Spleen (tissue), 11 donors: ENCODE results near the gene CEBPE. TPM values are rescaled to one million over a fixed set of nuclear protein-coding genes. Genes with fewer than 3 reads are reported as not detected.

Experiments
- DNase-seq: peaks from one replicate; pipeline ENCODE4 v3.0.0-alpha.2; 2020
- H3K27ac ChIP-seq, 8 donors: fragments of 200-600 bp; sonication (generic) in 7 of 8; 1 replicate in 4 of 8; 2 replicates in 4 of 8; pipeline versions ENCODE4 v1.5.0 to v1.8.0; 2016 to 2021; ENCODE audit warnings: inconsistent platforms in 4 of 8, mild to moderate bottlenecking in 4 of 8, moderate library complexity in 1 of 8
- H3K27me3 ChIP-seq, 7 donors: fragments of 200-600 bp; sonication (generic) in 6 of 7; replicated peaks in 1 of 7; 1 replicate in 4 of 7; 2 replicates in 3 of 7; pipeline versions ENCODE4 v1.5.0 to v1.8.0; 2016 to 2021; ENCODE audit warnings: inconsistent platforms in 3 of 7, mild to moderate bottlenecking in 1 of 7
- H3K36me3 ChIP-seq, 6 donors: fragments of 200-600 bp; sonication (generic) in 5 of 6; 1 replicate in 4 of 6; 2 replicates in 2 of 6; pipeline versions ENCODE4 v1.5.0 to v1.8.0; 2016 to 2021; ENCODE audit warnings: inconsistent platforms in 2 of 6
- H3K4me1 ChIP-seq, 6 donors: fragments of 200-600 bp; sonication (generic) in 5 of 6; 1 replicate in 3 of 6; 2 replicates in 3 of 6; pipeline versions ENCODE4 v1.5.0 to v1.8.0; 2016 to 2021; ENCODE audit warnings: inconsistent platforms in 3 of 6
- H3K4me3 ChIP-seq, 8 donors: fragments of 200-600 bp; sonication (generic) in 7 of 8; 1 replicate in 4 of 8; 2 replicates in 4 of 8; pipeline versions ENCODE4 v1.5.0 to v1.8.0; 2016 to 2021; ENCODE audit warnings: inconsistent platforms in 4 of 8, mild to moderate bottlenecking in 4 of 8, moderate library complexity in 2 of 8
- H3K9me3 ChIP-seq, 8 donors: fragments of 200-600 bp; sonication (generic) in 7 of 8; 1 replicate in 4 of 8; 2 replicates in 4 of 8; pipeline versions ENCODE4 v1.5.0 to v1.8.0; 2016 to 2021; ENCODE audit warnings: inconsistent platforms in 4 of 8
- CTCF ChIP-seq, 11 experiments: fragments of 200-600 bp in 7 of 11; fragments of 450-650 bp in 4 of 11; sonication (generic) in 4 of 11; IDR thresholded peaks in 8 of 11; conservative IDR thresholded peaks in 3 of 11; 1 replicate in 7 of 11; 2 replicates in 4 of 11; pipeline versions ENCODE4 v1.4.0 to v1.8.0; 2016 to 2021; ENCODE audit warnings: antibody characterized with exemption in 11 of 11, inconsistent platforms in 4 of 11, mild to moderate bottlenecking in 1 of 11
- POLR2A ChIP-seq, 3 donors: fragments of 450-650 bp; IDR thresholded peaks; one replicate each; pipeline ENCODE4 v1.5.1; 2017; ENCODE audit warnings: antibody characterized with exemption in 3 of 3, mild to moderate bottlenecking in 1 of 3
- POLR2AphosphoS5 ChIP-seq, 3 donors: sonication (generic); formaldehyde crosslinking; IDR thresholded peaks; one replicate each; pipeline ENCODE4 v1.5.1; 2017; ENCODE audit warnings: antibody characterized with exemption in 3 of 3
- WGBS, 5 donors: extraction: QIAGEN DNeasy Blood & Tissue Kit in 3 of 5; methylation state at CpG; one replicate each; pipeline versions ENCODE4 v1.1.5 to v1.1.7; 2013 to 2018; 5-methylcytosine and 5-hydroxymethylcytosine counted together
- intact Hi-C: fragments of 100-400 bp; cut with DNase I; formaldehyde crosslinking; loops from one replicate; pipeline ENCODE4 v1.15.0; 2023; ENCODE audit warnings: low total_unique reads
- polyA plus RNA-seq, 3 donors: library from polyadenylated mRNA; stranded (reverse); fragments of 200-250 nt; gene quantifications; one replicate each; pipeline ENCODE4 v1.2.1, GENCODE V29; 2013
- total RNA-seq, 7 donors: library from RNA; depleted of rRNA in 3 of 7; stranded (reverse); fragments of >200 nt in 3 of 7; fragmentation: NEBNext Ultra II Directional in 4 of 7; extraction: Animal tissue kit (Norgen Biotek cat#: 25700) in 4 of 7; gene quantifications; one replicate each; pipeline versions ENCODE4 v1.1.0 to v1.2.1, GENCODE V29; 2016 to 2021
- donor health status: healthy with polysubstance abuse.
- donor health status: DM: no; HTN: no; CAD: no; lungs with moderate emphysema.
- donor health status: DM: no; HTN: no; CAD: no.
- donor health status: Bipolar disorder and iron deficiency.
- donor health status: healthy.
- donor health status: DM: no; HTN: no; CAD: no.
- donor health status: DM: yes; HTN: yes; CAD: no.

The CEBPE gene
- total and polyA plus RNA-seq, 10 donors, result 0.64 to 9.6 (median 1.5) TPM

GRCh38 chr14:23124337-23124954 lies 5.4 kb upstream of the CEBPE start:
- H3K4me1 ChIP-seq, result peaks cover 16 to 59% (median 33%) of the 10 kb centered on the region in 6 donors
- no peak for DNase-seq
- intact Hi-C loops, result loop anchor here (10.0 kb wide), 1 partner anchor 170 kb away; no protein-coding TSS in a partner anchor
- H3K27me3 ChIP-seq, result no peaks in the 10 kb centered on the region
- H3K27ac ChIP-seq, result peak overlapping the region in 2 of 8 donors; percentile 39 to 51
- H3K4me3 ChIP-seq, result no peak overlapping the region
- peaks cover 0 to 28% (median 2%) of the 10 kb centered on the region in 6 donors for H3K36me3 ChIP-seq
- no peaks in the 10 kb centered on the region for H3K9me3 ChIP-seq
- 91 to 96% (median 93%) methylated on average over 13 of the region's 13 CpGs for WGBS, 5 donors
- TF ChIP-seq CTCF (IDR thresholded peaks at IDR 0.05 in 8 of 11, conservative IDR thresholded peaks at IDR 0.05 in 3 of 11), result no peak
- TF ChIP-seq POLR2AphosphoS5 (IDR thresholded peaks at IDR 0.05), result peak in 1 of 3 donors; percentile 11
- TF ChIP-seq POLR2A (IDR thresholded peaks at IDR 0.05), result no peak

- Histone ChIP-seq H3K36me3 (peaks cover 0 to 21% (median 2%) of the 10 kb centered on the region in 6 donors), H3K4me1 (peaks cover 16 to 59% (median 39%) of the 10 kb centered on the region in 6 donors), H3K9me3 (no peaks in the 10 kb centered on the region), H3K27me3 (no peaks in the 10 kb centered on the region), H3K4me3 (no peak overlapping the region), H3K27ac (peak overlapping the region in 2 of 8 donors; percentile 39 to 51)
- TF ChIP-seq POLR2AphosphoS5 (IDR thresholded peaks at IDR 0.05) (peak; percentile 40 to 63 (median 61)), CTCF (IDR thresholded peaks at IDR 0.05 in 8 of 11, conservative IDR thresholded peaks at IDR 0.05 in 3 of 11) (no peak)
- intact Hi-C loops, result loop anchor here (10.0 kb wide), 1 partner anchor 171 kb away; no protein-coding TSS in a partner anchor
- WGBS, 5 donors, result 50 to 77% (median 59%) methylated on average over 6 to 8 of the region's 8 CpGs
- peak; percentile 69 for DNase-seq
These were observed 4.4 kb upstream of the CEBPE start for GRCh38 chr14:23123419-23123818.

- Histone ChIP-seq H3K27me3 (no peaks in the 10 kb centered on the region), H3K27ac (peak overlapping the region; percentile 70 to 89 (median 78)), H3K36me3 (peaks cover 0 to 8% (median 2%) of the 10 kb centered on the region in 6 donors), H3K4me3 (no peak overlapping the region), H3K9me3 (no peaks in the 10 kb centered on the region), H3K4me1 (peaks cover 16 to 62% (median 44%) of the 10 kb centered on the region in 6 donors)
- 82 to 92% (median 90%) methylated on average over 6 of the region's 6 CpGs for WGBS, 5 donors
- TF ChIP-seq POLR2AphosphoS5 (IDR thresholded peaks at IDR 0.05), result no peak
- TF ChIP-seq CTCF (IDR thresholded peaks at IDR 0.05 in 8 of 11, conservative IDR thresholded peaks at IDR 0.05 in 3 of 11), result no peak
- no peak for TF ChIP-seq POLR2A (IDR thresholded peaks at IDR 0.05)
- intact Hi-C loops, result loop anchor here (10.0 kb wide), 1 partner anchor 173 kb away; no protein-coding TSS in a partner anchor
- DNase-seq, result peak; percentile 40
These were observed 3.0 kb upstream of the CEBPE start for GRCh38 chr14:23122086-23122485.

GRCh38 chr14:23121361-23121771 lies 2.3 kb upstream of the CEBPE start:
- TF ChIP-seq POLR2AphosphoS5 (IDR thresholded peaks at IDR 0.05) (peak in 2 of 3 donors; percentile 54), CTCF (IDR thresholded peaks at IDR 0.05 in 8 of 11, conservative IDR thresholded peaks at IDR 0.05 in 3 of 11) (no peak)
- peaks cover 0 to under 1% (median 0%) of the 10 kb centered on the region in 6 donors for H3K36me3 ChIP-seq
- 12 to 28% (median 19%) methylated on average over 6 of the region's 6 CpGs for WGBS, 5 donors
- no peaks in the 10 kb centered on the region for H3K27me3 ChIP-seq
- no peaks in the 10 kb centered on the region for H3K9me3 ChIP-seq
- intact Hi-C loops, result loop anchor here (2.0 to 10.0 kb wide), 2 partner anchors 65 to 173 kb away; no protein-coding TSS in a partner anchor
- DNase-seq, result peak; percentile 82
- H3K4me3 ChIP-seq, result peak overlapping the region in 1 of 8 donors; percentile 36
- peaks cover 16 to 68% (median 44%) of the 10 kb centered on the region in 6 donors for H3K4me1 ChIP-seq
- peak overlapping the region; percentile 70 to 89 (median 78) for H3K27ac ChIP-seq
